Stimulated activated CD4-positive, alpha-beta T cell treated with anti-CD3 and anti-CD28 coated beads, Interleukin-4, amount 100 ng/mL, for 4 hours (primary cell): ENCODE data around the gene LATS1.
"Not testable (repeated sequence)": the region's sequence is repeated elsewhere in the genome, so short reads cannot be mapped to it uniquely, and the experiment has no call there.

ENCODE experiments used
- DNase-seq, 2 experiments: peaks; one replicate each; pipeline ENCODE4 v3.0.0-alpha.2; 2020

The LATS1 gene

GRCh38 chr6:149717588-149718458 is at the start of gene LATS1:
Gene LATS1, minus strand, starts transcription at chr6:149718101. Its CDS starts 15,975 bp downstream, at chr6:149702126.
- DNase-seq, result peak; percentile 87 to 89

GRCh38 chr6:149766156-149766769 is 48.4 kb upstream of the LATS1 start:
- DNase-seq, result no peak

- no peak for DNase-seq
Observed at GRCh38 chr6:149763866-149764265, 46.0 kb upstream of the LATS1 start.

- no peak for DNase-seq
Observed at GRCh38 chr6:149761438-149761837, 43.5 kb upstream of the LATS1 start.

GRCh38 chr6:149756261-149756636 is 38.3 kb upstream of the LATS1 start:
- no peak for DNase-seq

DNA sequence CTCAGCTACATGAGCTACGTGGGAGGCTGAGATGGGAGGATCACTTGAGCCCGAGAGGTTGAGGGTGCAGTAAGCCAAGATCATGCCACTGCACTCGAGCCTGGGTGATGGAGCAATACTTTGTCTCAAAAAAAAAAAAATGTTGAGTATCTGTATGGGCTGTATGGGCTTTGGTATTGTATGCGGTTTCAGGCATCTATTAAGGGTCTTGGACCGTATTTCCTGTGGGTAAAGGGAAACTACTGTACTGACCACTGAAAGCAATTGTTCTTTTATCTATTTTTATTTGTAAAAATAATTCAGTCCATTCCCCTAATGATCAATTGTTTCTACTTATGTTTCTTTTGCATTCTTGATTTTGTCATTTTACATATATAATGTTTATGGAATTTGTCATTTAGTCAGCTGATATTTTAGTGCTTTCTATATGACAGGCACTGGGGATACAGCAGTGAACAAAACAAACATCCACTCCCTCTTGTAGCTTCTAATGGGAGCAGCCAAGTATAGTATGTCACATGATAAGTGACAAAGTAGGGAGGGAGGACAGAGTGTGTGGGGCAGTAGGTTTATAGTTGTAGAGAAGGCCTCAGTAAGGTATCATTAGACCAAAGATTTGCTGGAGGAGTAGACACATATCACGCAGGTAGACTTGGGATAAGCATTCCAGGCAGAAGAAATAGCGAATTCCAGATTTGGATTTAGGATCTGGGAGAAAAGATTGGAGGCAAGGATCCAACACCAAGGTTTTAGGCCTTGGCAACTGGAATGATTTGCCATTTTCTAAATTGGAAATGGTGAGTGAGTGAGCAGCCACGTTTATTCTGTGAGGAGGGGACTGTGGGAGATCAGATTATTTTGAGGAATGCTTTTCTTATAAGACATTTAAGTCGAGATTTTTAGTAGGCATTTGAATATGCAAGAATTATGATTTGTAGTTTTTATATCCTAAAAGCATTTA is 37.7 kb upstream of the LATS1 start:
- no peak for DNase-seq

- no peak for DNase-seq
Observed at GRCh38 chr6:149754548-149754947, 36.6 kb upstream of the LATS1 start.

DNA sequence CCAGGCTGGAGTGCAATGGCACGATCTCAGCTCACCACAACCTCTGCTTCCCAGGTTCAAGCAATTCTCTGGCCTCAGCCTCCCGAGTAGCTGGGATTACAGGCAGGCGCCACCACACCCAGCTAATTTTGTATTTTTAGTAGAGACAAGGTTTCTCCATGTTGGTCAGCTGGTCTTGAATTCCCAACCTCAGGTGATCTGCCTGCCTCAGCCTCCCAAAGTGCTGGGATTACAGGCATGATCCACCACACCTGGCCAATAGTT is 35.4 kb upstream of the LATS1 start:
- DNase-seq, result not testable (repeated sequence)

GRCh38 chr6:149752600-149753373 is 34.9 kb upstream of the LATS1 start:
- DNase-seq, result no peak

DNA sequence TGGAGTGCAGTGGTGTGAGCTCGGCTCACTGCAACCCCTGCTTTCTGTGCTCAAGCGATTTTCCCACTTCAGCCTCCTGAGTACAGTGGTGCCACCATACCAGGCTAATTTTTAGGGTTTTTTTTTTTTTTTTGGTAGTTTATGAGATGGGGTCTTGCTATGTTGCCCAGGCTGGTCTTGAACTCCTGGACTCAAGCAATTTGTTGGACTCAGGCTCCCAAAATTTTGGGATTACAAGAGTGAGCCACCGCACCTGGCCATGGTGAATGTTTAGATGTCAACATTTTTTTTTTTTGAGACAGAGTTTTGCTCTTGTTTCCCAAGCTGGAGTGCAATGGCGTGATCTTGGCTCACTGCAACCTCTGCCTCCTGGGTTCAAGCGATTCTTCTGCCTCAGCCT is 34.0 kb upstream of the LATS1 start:
- DNase-seq, result not testable (repeated sequence)

- no peak for DNase-seq
Observed at GRCh38 chr6:149751239-149751638, 33.3 kb upstream of the LATS1 start.

- DNase-seq, result peak; percentile 41 to 49
Observed at GRCh38 chr6:149750136-149750609, 32.3 kb upstream of the LATS1 start.

DNA sequence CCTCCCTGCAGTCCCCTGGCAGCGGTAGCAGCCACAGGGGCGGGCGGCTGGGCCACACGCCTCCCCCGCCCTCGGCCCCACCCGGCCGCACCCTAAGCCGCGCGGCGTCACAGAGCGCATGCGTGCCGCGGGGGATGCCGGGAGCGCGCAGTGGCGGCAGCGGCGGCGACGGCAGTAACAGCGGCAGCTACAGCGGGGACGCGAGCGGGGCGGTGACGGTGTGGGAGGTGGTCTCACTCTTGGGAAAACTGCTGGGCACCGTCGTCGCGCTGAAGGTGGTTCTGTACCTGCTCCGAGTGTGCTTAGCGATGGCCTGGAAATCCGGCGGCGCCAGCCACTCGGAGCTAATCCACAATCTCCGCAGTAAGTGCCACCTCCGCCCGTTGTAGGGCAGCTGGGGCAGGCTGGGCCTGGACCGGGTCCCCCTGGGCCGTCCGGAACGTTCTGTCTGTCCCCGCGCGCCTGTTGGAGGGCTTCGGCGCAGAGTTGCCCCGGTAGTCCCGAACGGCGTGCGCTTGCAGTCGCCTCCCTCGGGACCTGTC is 31.8 kb upstream of the LATS1 start, which contains the start of gene PCMT1:
Gene PCMT1, plus strand, starts transcription at position 148 of the 542 bp plus-strand sequence. Its CDS starts 161 bp downstream, at position 309.
- DNase-seq, result peak; percentile 86 to 90

- not testable (repeated sequence) for DNase-seq
Observed at GRCh38 chr6:149749082-149749593, 31.2 kb upstream of the LATS1 start.

DNA sequence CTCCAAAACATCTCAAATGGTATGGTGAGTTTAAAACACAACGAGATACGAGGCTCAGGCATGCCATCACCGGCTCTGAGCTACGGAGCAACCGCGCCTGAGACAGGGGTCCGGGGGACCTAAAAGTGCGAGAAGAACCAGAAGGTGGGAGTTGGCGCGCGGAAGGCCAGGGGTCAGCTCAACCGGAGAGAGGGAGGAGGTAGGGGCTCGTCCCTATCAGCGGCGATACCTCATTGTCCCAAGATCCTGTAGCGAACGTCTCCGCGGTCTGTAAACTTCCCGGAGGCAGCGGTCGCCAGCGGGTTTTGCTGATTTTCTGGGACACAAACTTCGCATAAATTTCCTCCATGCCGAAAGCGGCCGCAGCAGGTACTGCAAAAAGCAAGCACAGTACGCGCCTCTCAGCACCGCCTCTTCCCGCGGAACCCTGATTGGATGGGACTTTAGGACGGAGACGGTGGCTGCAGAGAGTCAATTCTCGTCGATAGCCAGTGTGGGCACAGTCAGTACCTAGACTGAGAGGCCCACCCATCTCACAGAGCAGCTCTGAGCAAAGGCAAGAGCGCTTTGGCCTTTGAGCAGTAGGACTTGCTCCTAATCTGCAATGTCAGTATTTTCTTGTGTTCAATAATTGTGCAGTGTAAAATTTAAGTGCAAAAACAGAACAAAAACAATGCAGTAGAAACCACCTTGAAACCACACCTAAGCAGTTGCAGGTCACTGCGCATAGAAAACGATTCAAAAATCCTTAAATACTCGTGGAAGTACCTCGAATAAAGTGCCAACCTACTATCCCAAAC is 28.4 kb upstream of the LATS1 start, which contains the start of gene NUP43:
Gene NUP43, minus strand, starts transcription at position 383 of the 800 bp plus-strand sequence. Its CDS starts 34 bp downstream, at position 349.
- peak; percentile 88 to 91 for DNase-seq

GRCh38 chr6:149745252-149745651 is 27.4 kb upstream of the LATS1 start:
- not testable (repeated sequence) for DNase-seq

GRCh38 chr6:149734915-149735314 is 17.0 kb upstream of the LATS1 start:
- DNase-seq, result no peak

DNA sequence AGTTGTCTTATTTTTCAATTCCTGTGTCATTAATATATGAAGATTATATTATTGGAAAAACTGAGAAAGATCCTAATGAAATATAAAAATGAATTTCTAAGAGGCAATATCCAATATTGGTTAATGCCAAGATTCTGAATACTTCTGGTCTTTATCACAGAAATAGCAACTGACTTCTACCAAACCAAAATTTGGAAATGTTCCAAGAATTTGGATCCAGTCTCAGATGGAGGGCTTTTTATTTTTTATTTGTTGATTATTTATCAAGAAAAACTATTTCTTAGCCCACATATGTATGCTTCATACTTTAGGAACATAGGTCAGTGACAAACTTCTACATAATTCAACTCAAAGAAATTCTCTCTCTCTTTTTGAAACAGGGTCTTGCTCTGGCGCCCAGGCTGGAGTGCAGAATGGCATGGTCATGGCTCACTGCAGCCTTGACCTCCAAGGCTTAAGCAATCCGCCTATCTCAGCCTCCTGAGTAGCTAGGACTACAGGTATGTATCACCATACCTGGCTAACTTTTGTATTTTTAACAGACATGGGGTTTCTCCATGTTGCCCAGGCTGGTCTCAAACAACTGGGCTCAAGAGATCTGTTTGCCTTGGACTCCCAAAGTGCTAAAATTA is 15.3 kb upstream of the LATS1 start:
- DNase-seq, result no peak

DNA sequence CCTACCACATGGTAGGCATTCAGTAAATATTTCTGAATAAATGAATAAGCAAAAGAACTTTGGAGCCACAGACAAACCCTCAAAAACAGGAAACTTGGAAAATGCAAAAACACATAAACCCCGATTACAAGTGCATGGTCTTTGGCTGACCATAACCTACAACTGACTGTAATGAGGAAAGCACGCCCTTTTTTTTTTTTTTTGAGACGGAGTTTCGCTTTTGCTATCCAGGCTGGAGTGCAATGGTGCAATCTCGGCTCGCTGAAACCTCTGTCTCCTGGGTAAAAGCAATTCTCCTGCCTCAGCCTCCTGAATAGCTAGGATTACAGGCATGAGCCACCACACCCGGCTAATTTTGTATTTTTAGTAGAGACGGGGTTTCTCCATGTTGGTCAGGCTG is 11.9 kb upstream of the LATS1 start:
- no peak for DNase-seq
